Measurements from ENCODE around the gene DIP2A.

DNA sequence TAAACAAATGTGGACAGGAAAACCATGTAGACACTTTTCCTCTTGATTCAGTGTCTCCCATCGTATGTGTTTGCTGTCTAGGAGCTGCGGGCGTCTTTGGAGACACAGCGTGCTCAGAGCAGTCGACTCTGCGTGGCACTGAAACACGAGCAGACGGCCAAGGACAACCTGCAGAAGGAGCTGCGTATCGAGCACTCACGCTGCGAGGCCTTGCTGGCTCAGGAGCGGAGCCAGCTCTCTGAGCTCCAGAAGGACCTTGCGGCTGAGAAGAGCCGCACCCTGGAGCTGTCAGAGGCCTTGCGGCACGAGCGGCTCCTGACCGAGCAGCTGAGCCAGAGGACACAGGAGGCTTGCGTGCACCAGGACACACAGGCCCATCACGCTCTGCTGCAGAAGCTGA, 27.2 kb upstream of the DIP2A start:
- TF ChIP-seq EZH2 (IDR thresholded peaks at IDR 0.05) (no peak), POLR2AphosphoS5 (IDR thresholded peaks at IDR 0.05; ENCODE audit: borderline replicate concordance, low read depth, low read length) (no peak)
